K562 (cell line): ENCODE results near the gene GALE. TPM values are rescaled to one million over a fixed set of nuclear protein-coding genes. Genes with fewer than 3 reads are reported as not detected.

Source experiments
- C11orf30 ChIP-seq: fragments of 450-650 bp; IDR thresholded peaks from 2 replicates; pipeline ENCODE4 v1.6.1; 2016; ENCODE audit warnings: low read depth, mild to moderate bottlenecking
- CAMTA2 ChIP-seq: fragments of 250-450 bp; sonication (Bioruptor Pico); conservative IDR thresholded peaks from 2 replicates; pipeline ENCODE4 v1.5.1; 2022
- E2F4 ChIP-seq: sonication (generic); formaldehyde crosslinking; IDR thresholded peaks from 2 replicates; pipeline ENCODE4 v1.8.0; 2022; ENCODE audit warnings: mild to moderate bottlenecking, low read depth, missing genetic modification reagents
- GATA2 ChIP-seq: sonication (generic); formaldehyde crosslinking; IDR thresholded peaks from 2 replicates; pipeline ENCODE4 v1.4.0; 2020; ENCODE audit warnings: mild to moderate bottlenecking, missing genetic modification reagents
- GATAD2B ChIP-seq: fragments of 450-650 bp; IDR thresholded peaks from 2 replicates; pipeline ENCODE4 v1.6.1; 2017; ENCODE audit warnings: mild to moderate bottlenecking, borderline replicate concordance
- HCFC1 ChIP-seq: IDR thresholded peaks from 2 replicates; pipeline ENCODE4 v1.6.1; 2012; ENCODE audit warnings: low read depth, low read length, improper control_type of control experiment
- JUN ChIP-seq, 2 experiments: sonication (generic) in 1 of 2; formaldehyde crosslinking in 1 of 2; IDR thresholded peaks; 2 replicates each; pipeline versions ENCODE4 v1.6.1 to v1.8.0; 2012 to 2022; ENCODE audit warnings: borderline replicate concordance in 2 of 2, mild to moderate bottlenecking in 2 of 2, improper control_type of control experiment in 1 of 2, low read depth in 1 of 2, low read length in 1 of 2, missing genetic modification reagents in 1 of 2
- KDM1A ChIP-seq, 2 experiments: fragments of 450-650 bp; IDR thresholded peaks; 2 replicates each; pipeline ENCODE4 v1.6.1; 2016; ENCODE audit warnings: mild to moderate bottlenecking in 2 of 2
- KDM5B ChIP-seq: fragments of 200-600 bp; sonication (generic); IDR thresholded peaks from 2 replicates; pipeline ENCODE4 v1.6.1; 2012; ENCODE audit warnings: low read depth, mild to moderate bottlenecking, moderate library complexity, low read length, control low read depth, inconsistent platforms; ENCODE audit not compliant: insufficient replicate concordance
- LCOR ChIP-seq: sonication (generic); formaldehyde crosslinking; IDR thresholded peaks from 2 replicates; pipeline ENCODE4 v1.8.0; 2022; ENCODE audit warnings: mild to moderate bottlenecking, missing genetic modification reagents
- NR2C2 ChIP-seq, 2 experiments: fragments of 200-800 bp in 1 of 2; sonication (Bioruptor generic) in 1 of 2; sonication (generic) in 1 of 2; formaldehyde crosslinking in 1 of 2; IDR thresholded peaks; 2 replicates each; pipeline versions ENCODE4 v1.6.1 to v1.8.0; 2016 to 2022; ENCODE audit warnings: mild to moderate bottlenecking in 1 of 2, missing compliant biosample characterization in 1 of 2, missing genetic modification characterization in 1 of 2, missing genetic modification reagents in 1 of 2
- RCOR1 ChIP-seq, 2 experiments: IDR thresholded peaks; 2 replicates each; pipeline ENCODE4 v1.6.1; 2012; ENCODE audit warnings: low read depth in 2 of 2, low read length in 2 of 2, borderline replicate concordance in 1 of 2, improper control_type of control experiment in 1 of 2
- TARDBP ChIP-seq: fragments of 450-650 bp; IDR thresholded peaks from 2 replicates; pipeline ENCODE4 v1.6.1; 2016
- U2AF1 ChIP-seq: fragments of 200-400 bp; formaldehyde crosslinking; optimal IDR thresholded peaks from 2 replicates; pipeline ENCODE3; 2017; ENCODE audit warnings: mild to moderate bottlenecking, low read depth, low read length, moderate library complexity
- ZNF282 ChIP-seq: sonication (generic); formaldehyde crosslinking; IDR thresholded peaks from 2 replicates; pipeline ENCODE4 v1.8.1; 2023; ENCODE audit warnings: missing genetic modification reagents
- polyA plus RNA-seq, 8 experiments: library from polyadenylated mRNA; depleted of rRNA in 4 of 8; stranded (reverse) in 5 of 8; unstranded in 3 of 8; fragments of >200 nt; fragmentation: Nextera tagmentation in 2 of 8; fragmentation: Illumina TruSeq in 1 of 8; extraction: Ambion mirVana in 2 of 8; extraction: Trizol in 1 of 8; gene quantifications; 2 replicates each; pipeline versions ENCODE4 v1.2.1 to v1.2.3, GENCODE V29; 2011 to 2014; ENCODE audit warnings: inconsistent platforms in 1 of 8, missing spikeins in 1 of 8
- total RNA-seq, 7 experiments: library from RNA; depleted of rRNA in 6 of 7; stranded (reverse); fragments of >200 nt in 6 of 7; fragmentation: Illumina TruSeq in 2 of 7; extraction: Trizol in 2 of 7; gene quantifications; 2 replicates each; pipeline versions ENCODE4 v1.2.1 to v1.2.3, GENCODE V29; 2011 to 2021; ENCODE audit warnings: low replicate concordance in 1 of 7
- TF ChIP-seq, protein P1 (sequence below): fragments of 250-450 bp; sonication (Bioruptor Pico); IDR thresholded peaks from 2 replicates; pipeline ENCODE4 v1.4.0; 2020; ENCODE audit warnings: borderline replicate concordance
- TF ChIP-seq, protein P2 (sequence below), 2 experiments: fragments of 450-650 bp; IDR thresholded peaks; 2 replicates each; pipeline ENCODE4 v1.6.1; 2018; ENCODE audit warnings: mild to moderate bottlenecking in 2 of 2, low read depth in 1 of 2; ENCODE audit not compliant: partially characterized antibody in 2 of 2
- TF ChIP-seq, protein P3 (sequence below): fragments of 150-350 bp; IDR thresholded peaks from 2 replicates; pipeline ENCODE4 v1.6.1; 2014; ENCODE audit warnings: low read depth, mild to moderate bottlenecking, low read length, borderline replicate concordance

GALE gene
- total and polyA plus RNA-seq, 9 of the 15 experiments (the other 6 are each of a cell fraction or from before 2014, with no cell fraction given), result 8.4 to 139 (median 88.3) TPM

DNA sequence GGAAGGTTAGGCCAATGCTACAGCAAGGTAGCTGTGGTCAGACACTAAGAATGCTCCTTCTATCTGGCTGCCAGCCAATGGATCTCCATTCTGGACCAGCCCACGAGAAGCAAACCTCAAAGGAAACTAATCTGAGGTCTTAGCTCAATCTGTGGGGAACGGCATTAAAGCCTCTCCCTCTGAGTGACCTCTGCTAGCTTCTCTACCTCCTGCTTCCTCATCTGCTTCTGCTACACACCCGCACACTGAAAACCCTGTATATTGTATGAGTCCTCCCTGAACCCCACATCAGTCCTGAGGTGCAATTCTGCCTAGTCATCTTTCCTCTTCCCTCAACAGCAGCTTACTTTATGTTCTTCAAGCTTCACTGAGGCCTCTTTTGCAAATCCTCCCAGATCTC, 6.9 kb upstream of the GALE start (continued):
- TF ChIP-seq GATAD2B, result no peak
- TF ChIP-seq LCOR (CRISPR knock-in tag), result no peak
- TF ChIP-seq, protein P1, sequence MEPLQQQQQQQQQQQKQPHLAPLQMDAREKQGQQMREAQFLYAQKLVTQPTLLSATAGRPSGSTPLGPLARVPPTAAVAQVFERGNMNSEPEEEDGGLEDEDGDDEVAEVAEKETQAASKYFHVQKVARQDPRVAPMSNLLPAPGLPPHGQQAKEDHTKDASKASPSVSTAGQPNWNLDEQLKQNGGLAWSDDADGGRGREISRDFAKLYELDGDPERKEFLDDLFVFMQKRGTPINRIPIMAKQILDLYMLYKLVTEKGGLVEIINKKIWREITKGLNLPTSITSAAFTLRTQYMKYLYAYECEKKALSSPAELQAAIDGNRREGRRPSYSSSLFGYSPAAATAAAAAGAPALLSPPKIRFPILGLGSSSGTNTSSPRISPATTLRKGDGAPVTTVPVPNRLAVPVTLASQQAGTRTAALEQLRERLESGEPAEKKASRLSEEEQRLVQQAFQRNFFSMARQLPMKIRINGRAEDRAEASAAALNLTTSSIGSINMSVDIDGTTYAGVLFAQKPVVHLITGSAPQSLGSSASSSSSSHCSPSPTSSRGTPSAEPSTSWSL (CRISPR knock-in tag), result no peak
- TF ChIP-seq E2F4, result no peak
- TF ChIP-seq, protein P2, sequence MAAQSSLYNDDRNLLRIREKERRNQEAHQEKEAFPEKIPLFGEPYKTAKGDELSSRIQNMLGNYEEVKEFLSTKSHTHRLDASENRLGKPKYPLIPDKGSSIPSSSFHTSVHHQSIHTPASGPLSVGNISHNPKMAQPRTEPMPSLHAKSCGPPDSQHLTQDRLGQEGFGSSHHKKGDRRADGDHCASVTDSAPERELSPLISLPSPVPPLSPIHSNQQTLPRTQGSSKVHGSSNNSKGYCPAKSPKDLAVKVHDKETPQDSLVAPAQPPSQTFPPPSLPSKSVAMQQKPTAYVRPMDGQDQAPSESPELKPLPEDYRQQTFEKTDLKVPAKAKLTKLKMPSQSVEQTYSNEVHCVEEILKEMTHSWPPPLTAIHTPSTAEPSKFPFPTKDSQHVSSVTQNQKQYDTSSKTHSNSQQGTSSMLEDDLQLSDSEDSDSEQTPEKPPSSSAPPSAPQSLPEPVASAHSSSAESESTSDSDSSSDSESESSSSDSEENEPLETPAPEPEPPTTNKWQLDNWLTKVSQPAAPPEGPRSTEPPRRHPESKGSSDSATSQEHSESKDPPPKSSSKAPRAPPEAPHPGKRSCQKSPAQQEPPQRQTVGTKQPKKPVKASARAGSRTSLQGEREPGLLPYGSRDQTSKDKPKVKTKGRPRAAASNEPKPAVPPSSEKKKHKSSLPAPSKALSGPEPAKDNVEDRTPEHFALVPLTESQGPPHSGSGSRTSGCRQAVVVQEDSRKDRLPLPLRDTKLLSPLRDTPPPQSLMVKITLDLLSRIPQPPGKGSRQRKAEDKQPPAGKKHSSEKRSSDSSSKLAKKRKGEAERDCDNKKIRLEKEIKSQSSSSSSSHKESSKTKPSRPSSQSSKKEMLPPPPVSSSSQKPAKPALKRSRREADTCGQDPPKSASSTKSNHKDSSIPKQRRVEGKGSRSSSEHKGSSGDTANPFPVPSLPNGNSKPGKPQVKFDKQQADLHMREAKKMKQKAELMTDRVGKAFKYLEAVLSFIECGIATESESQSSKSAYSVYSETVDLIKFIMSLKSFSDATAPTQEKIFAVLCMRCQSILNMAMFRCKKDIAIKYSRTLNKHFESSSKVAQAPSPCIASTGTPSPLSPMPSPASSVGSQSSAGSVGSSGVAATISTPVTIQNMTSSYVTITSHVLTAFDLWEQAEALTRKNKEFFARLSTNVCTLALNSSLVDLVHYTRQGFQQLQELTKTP (IDR thresholded peaks at IDR 0.05; ENCODE audit: low read depth in 1 of 2, partially characterized antibody in 2 of 2), result no peak
- no peak for TF ChIP-seq HCFC1
- no peak for TF ChIP-seq ZNF282
- TF ChIP-seq RCOR1 (IDR thresholded peaks at IDR 0.05; ENCODE audit: borderline replicate concordance in 1 of 2, low read depth in 2 of 2, low read length in 2 of 2), result 0 out of 4 replicates have a peak, but pooled peaks of 1 of the 2 experiments have one; percentile 19
- no peak for TF ChIP-seq GATA2
- TF ChIP-seq KDM1A (IDR thresholded peaks at IDR 0.05), result peak; percentile 65 to 69; a peak in 3 of 4 replicates
- TF ChIP-seq U2AF1, result no peak
- TF ChIP-seq C11orf30, result peak; percentile 92
- TF ChIP-seq CAMTA2 (CRISPR knock-in tag), result no peak
- no peak for TF ChIP-seq JUN (IDR thresholded peaks at IDR 0.05; ENCODE audit: borderline replicate concordance, low read depth, low read length)
- no peak for TF ChIP-seq JUN (CRISPR knock-in tag; IDR thresholded peaks at IDR 0.05; ENCODE audit: borderline replicate concordance)
- no peak for TF ChIP-seq NR2C2 (CRISPR knock-in tag; IDR thresholded peaks at IDR 0.05)
- TF ChIP-seq NR2C2 (tag; IDR thresholded peaks at IDR 0.05), result no peak
- no peak for TF ChIP-seq KDM5B
- TF ChIP-seq, protein P3, sequence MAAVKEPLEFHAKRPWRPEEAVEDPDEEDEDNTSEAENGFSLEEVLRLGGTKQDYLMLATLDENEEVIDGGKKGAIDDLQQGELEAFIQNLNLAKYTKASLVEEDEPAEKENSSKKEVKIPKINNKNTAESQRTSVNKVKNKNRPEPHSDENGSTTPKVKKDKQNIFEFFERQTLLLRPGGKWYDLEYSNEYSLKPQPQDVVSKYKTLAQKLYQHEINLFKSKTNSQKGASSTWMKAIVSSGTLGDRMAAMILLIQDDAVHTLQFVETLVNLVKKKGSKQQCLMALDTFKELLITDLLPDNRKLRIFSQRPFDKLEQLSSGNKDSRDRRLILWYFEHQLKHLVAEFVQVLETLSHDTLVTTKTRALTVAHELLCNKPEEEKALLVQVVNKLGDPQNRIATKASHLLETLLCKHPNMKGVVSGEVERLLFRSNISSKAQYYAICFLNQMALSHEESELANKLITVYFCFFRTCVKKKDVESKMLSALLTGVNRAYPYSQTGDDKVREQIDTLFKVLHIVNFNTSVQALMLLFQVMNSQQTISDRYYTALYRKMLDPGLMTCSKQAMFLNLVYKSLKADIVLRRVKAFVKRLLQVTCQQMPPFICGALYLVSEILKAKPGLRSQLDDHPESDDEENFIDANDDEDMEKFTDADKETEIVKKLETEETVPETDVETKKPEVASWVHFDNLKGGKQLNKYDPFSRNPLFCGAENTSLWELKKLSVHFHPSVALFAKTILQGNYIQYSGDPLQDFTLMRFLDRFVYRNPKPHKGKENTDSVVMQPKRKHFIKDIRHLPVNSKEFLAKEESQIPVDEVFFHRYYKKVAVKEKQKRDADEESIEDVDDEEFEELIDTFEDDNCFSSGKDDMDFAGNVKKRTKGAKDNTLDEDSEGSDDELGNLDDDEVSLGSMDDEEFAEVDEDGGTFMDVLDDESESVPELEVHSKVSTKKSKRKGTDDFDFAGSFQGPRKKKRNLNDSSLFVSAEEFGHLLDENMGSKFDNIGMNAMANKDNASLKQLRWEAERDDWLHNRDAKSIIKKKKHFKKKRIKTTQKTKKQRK, result no peak
- TF ChIP-seq TARDBP, result no peak
